GM23338 (cell line): ENCODE data around the gene SUSD4. TPM values are rescaled to one million over a fixed set of nuclear protein-coding genes. Genes with fewer than 3 reads are reported as not detected.

Source experiments
- ATAC-seq: fragments of 200-7000 bp; cut with Tn5 transposase; 3 replicates; pipeline ENCODE4 v1.9.1; 2020
- DNase-seq: peaks from one replicate; pipeline ENCODE4 v3.0.0-alpha.2; 2015; ENCODE audit warnings: low spot score
- H2AFZ ChIP-seq: fragments of 200-600 bp; sonication (generic); 2 replicates; pipeline ENCODE4 v1.8.0; 2016; ENCODE audit warnings: antibody characterized with exemption, mild to moderate bottlenecking, moderate library complexity
- H3F3A ChIP-seq: fragments of 200-600 bp; sonication (generic); replicated peaks from 2 replicates; pipeline ENCODE4 v1.8.0; 2017; ENCODE audit warnings: antibody characterized with exemption, mixed run types, low read depth
- H3K27ac ChIP-seq: fragments of 200-600 bp; sonication (generic); 2 replicates; pipeline ENCODE4 v1.6.1; 2016; ENCODE audit warnings: low read depth
- H3K27me3 ChIP-seq: fragments of 200-600 bp; sonication (generic); 2 replicates; pipeline ENCODE4 v1.8.0; 2016; ENCODE audit warnings: mild to moderate bottlenecking, mixed run types, moderate library complexity; ENCODE audit not compliant: insufficient read depth
- H3K36me3 ChIP-seq: fragments of 200-600 bp; sonication (generic); 2 replicates; pipeline ENCODE4 v1.8.0; 2016; ENCODE audit warnings: mild to moderate bottlenecking; ENCODE audit not compliant: insufficient read depth
- H3K4me1 ChIP-seq: fragments of 200-600 bp; sonication (generic); 2 replicates; pipeline ENCODE4 v1.8.0; 2016; ENCODE audit warnings: mild to moderate bottlenecking, moderate library complexity; ENCODE audit not compliant: insufficient read depth
- H3K4me2 ChIP-seq: fragments of 200-600 bp; sonication (generic); 2 replicates; pipeline ENCODE4 v1.7.1; 2017; ENCODE audit warnings: mixed run types
- H3K4me3 ChIP-seq: fragments of 200-600 bp; sonication (generic); 2 replicates; pipeline ENCODE4 v1.6.1; 2016; ENCODE audit warnings: mixed run types
- H3K79me2 ChIP-seq: fragments of 200-600 bp; sonication (generic); replicated peaks from 2 replicates; pipeline ENCODE4 v1.8.0; 2017; ENCODE audit warnings: mild to moderate bottlenecking; ENCODE audit not compliant: insufficient read depth
- H3K9me2 ChIP-seq: fragments of 200-600 bp; sonication (generic); 2 replicates; pipeline ENCODE4 v1.8.0; 2017; ENCODE audit not compliant: insufficient read depth
- H4K20me1 ChIP-seq: fragments of 200-600 bp; sonication (generic); replicated peaks from 2 replicates; pipeline ENCODE4 v1.8.0; 2017; ENCODE audit warnings: mild to moderate bottlenecking; ENCODE audit not compliant: insufficient read depth
- H3K27ac Mint-ChIP-seq: 2 replicates; pipeline ENCODE4 v1.8.0; 2020; ENCODE audit warnings: inconsistent platforms, mild to moderate bottlenecking, moderate library complexity, mixed read lengths
- H3K27me3 Mint-ChIP-seq: 3 replicates; pipeline ENCODE4 v1.8.0; 2022; ENCODE audit warnings: low read depth, mild to moderate bottlenecking, moderate library complexity, mixed read lengths, inconsistent platforms; ENCODE audit not compliant: insufficient read depth, poor library complexity
- H3K36me3 Mint-ChIP-seq: 3 replicates; pipeline ENCODE4 v1.8.0; 2021; ENCODE audit warnings: low read depth, mild to moderate bottlenecking, inconsistent platforms, moderate library complexity, mixed read lengths
- H3K4me1 Mint-ChIP-seq: 3 replicates; pipeline ENCODE4 v1.8.0; 2020; ENCODE audit warnings: mild to moderate bottlenecking, inconsistent platforms, mixed read lengths
- H3K4me3 Mint-ChIP-seq: 3 replicates; pipeline ENCODE4 v1.8.0; 2021; ENCODE audit warnings: moderate library complexity, mild to moderate bottlenecking, inconsistent platforms, mixed read lengths
- H3K9me3 Mint-ChIP-seq: 3 replicates; pipeline ENCODE4 v1.8.0; 2020; ENCODE audit warnings: moderate library complexity, mild to moderate bottlenecking, inconsistent platforms, mixed read lengths
- CREB1 ChIP-seq: fragments of 250-450 bp; sonication (Bioruptor Pico); IDR thresholded peaks from 2 replicates; pipeline ENCODE4 v1.5.0; 2020; ENCODE audit warnings: low read depth, mild to moderate bottlenecking, moderate library complexity
- EZH2phosphoT487 ChIP-seq: fragments of 200-600 bp; sonication (generic); IDR thresholded peaks from one replicate; pipeline ENCODE4 v1.8.1; 2018; ENCODE audit warnings: antibody characterized with exemption; ENCODE audit not compliant: unreplicated experiment
- JUNB ChIP-seq: IDR thresholded peaks from one replicate; pipeline ENCODE4 v1.6.1; 2016; ENCODE audit warnings: antibody characterized with exemption; ENCODE audit not compliant: unreplicated experiment
- POLR2AphosphoS5 ChIP-seq: IDR thresholded peaks from 2 replicates; pipeline ENCODE4 v1.6.1; 2016; ENCODE audit warnings: antibody characterized with exemption, low read depth
- STAT1 ChIP-seq: IDR thresholded peaks from one replicate; pipeline ENCODE4 v1.6.1; 2016; ENCODE audit warnings: antibody characterized with exemption; ENCODE audit not compliant: unreplicated experiment
- ZNF331 ChIP-seq: fragments of 250-450 bp; sonication (Bioruptor Pico); IDR thresholded peaks from 2 replicates; pipeline ENCODE4 v1.5.0; 2020; ENCODE audit warnings: low read depth, mild to moderate bottlenecking, moderate library complexity
- polyA plus RNA-seq: library from polyadenylated mRNA; unstranded; fragments of >200 nt; fragmentation: Nextera tagmentation; extraction: Ambion mirVana; gene quantifications from 2 replicates; pipeline ENCODE4 v1.2.1, GENCODE V29; 2016
- total RNA-seq: library from RNA; depleted of rRNA; stranded (reverse); fragments of >200 nt; shearing (Covaris generic); gene quantifications from 2 replicates; pipeline ENCODE4 v1.2.3, GENCODE V29; 2014
- TF ChIP-seq, protein P1 (sequence below): fragments of 250-450 bp; sonication (Bioruptor Pico); IDR thresholded peaks from 2 replicates; pipeline ENCODE4 v1.5.0; 2020; ENCODE audit warnings: mild to moderate bottlenecking, moderate library complexity
- TF ChIP-seq, protein P2 (sequence below): IDR thresholded peaks from 2 replicates; pipeline ENCODE4 v1.6.1; 2016; ENCODE audit warnings: antibody characterized with exemption

SUSD4 gene
- total and polyA plus RNA-seq, 2 experiments from 2014 or later, result 2.3 to 3.6 TPM

GRCh38 chr1:223304931-223305330 is 59.0 kb downstream of the SUSD4 start (continued):
- TF ChIP-seq, protein P1, sequence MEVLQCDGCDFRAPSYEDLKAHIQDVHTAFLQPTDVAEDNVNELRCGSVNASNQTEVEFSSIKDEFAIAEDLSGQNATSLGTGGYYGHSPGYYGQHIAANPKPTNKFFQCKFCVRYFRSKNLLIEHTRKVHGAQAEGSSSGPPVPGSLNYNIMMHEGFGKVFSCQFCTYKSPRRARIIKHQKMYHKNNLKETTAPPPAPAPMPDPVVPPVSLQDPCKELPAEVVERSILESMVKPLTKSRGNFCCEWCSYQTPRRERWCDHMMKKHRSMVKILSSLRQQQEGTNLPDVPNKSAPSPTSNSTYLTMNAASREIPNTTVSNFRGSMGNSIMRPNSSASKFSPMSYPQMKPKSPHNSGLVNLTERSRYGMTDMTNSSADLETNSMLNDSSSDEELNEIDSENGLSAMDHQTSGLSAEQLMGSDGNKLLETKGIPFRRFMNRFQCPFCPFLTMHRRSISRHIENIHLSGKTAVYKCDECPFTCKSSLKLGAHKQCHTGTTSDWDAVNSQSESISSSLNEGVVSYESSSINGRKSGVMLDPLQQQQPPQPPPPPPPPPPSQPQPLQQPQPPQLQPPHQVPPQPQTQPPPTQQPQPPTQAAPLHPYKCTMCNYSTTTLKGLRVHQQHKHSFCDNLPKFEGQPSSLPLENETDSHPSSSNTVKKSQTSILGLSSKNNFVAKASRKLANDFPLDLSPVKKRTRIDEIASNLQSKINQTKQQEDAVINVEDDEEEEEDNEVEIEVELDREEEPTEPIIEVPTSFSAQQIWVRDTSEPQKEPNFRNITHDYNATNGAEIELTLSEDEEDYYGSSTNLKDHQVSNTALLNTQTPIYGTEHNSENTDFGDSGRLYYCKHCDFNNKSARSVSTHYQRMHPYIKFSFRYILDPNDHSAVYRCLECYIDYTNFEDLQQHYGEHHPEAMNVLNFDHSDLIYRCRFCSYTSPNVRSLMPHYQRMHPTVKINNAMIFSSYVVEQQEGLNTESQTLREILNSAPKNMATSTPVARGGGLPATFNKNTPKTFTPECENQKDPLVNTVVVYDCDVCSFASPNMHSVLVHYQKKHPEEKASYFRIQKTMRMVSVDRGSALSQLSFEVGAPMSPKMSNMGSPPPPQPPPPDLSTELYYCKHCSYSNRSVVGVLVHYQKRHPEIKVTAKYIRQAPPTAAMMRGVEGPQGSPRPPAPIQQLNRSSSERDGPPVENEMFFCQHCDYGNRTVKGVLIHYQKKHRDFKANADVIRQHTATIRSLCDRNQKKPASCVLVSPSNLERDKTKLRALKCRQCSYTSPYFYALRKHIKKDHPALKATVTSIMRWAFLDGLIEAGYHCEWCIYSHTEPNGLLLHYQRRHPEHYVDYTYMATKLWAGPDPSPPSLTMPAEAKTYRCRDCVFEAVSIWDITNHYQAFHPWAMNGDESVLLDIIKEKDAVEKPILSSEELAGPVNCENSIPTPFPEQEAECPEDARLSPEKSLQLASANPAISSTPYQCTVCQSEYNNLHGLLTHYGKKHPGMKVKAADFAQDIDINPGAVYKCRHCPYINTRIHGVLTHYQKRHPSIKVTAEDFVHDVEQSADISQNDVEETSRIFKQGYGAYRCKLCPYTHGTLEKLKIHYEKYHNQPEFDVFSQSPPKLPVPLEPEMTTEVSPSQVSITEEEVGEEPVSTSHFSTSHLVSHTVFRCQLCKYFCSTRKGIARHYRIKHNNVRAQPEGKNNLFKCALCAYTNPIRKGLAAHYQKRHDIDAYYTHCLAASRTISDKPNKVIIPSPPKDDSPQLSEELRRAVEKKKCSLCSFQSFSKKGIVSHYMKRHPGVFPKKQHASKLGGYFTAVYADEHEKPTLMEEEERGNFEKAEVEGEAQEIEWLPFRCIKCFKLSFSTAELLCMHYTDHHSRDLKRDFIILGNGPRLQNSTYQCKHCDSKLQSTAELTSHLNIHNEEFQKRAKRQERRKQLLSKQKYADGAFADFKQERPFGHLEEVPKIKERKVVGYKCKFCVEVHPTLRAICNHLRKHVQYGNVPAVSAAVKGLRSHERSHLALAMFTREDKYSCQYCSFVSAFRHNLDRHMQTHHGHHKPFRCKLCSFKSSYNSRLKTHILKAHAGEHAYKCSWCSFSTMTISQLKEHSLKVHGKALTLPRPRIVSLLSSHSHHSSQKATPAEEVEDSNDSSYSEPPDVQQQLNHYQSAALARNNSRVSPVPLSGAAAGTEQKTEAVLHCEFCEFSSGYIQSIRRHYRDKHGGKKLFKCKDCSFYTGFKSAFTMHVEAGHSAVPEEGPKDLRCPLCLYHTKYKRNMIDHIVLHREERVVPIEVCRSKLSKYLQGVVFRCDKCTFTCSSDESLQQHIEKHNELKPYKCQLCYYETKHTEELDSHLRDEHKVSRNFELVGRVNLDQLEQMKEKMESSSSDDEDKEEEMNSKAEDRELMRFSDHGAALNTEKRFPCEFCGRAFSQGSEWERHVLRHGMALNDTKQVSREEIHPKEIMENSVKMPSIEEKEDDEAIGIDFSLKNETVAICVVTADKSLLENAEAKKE (CRISPR knock-in tag), result no peak
- TF ChIP-seq EZH2phosphoT487, result no peak
- TF ChIP-seq ZNF331 (CRISPR knock-in tag), result no peak
- no peak for TF ChIP-seq JUNB

- no peaks in the 10 kb centered on the region for H3K9me2 ChIP-seq
- no peak overlapping the region for H3K4me3 Mint-ChIP-seq
- H3K27me3 ChIP-seq, result no peaks in the 10 kb centered on the region
- no peak overlapping the region for H3K27ac Mint-ChIP-seq
- ATAC-seq (no peak), DNase-seq (no peak)
- no peak overlapping the region for H2AFZ ChIP-seq
- H3K4me1 ChIP-seq, result no peaks in the 10 kb centered on the region
- H4K20me1 ChIP-seq, result no peaks in the 10 kb centered on the region
- H3K79me2 ChIP-seq, result no peaks in the 10 kb centered on the region
- peaks cover 3% of the 10 kb centered on the region; the same call in 1 of the 3 replicates for H3K4me1 Mint-ChIP-seq
- H3K4me2 ChIP-seq, result no peak overlapping the region
- H3K36me3 Mint-ChIP-seq, result peaks cover 10% of the 10 kb centered on the region; the same call in 2 of the 3 replicates
- peaks cover 6% of the 10 kb centered on the region for H3K27me3 Mint-ChIP-seq
- no peaks in the 10 kb centered on the region for H3K36me3 ChIP-seq
- H3K9me3 Mint-ChIP-seq, result peaks cover 15% of the 10 kb centered on the region
- no peaks in the 10 kb centered on the region for H3F3A ChIP-seq
- no peak overlapping the region for H3K4me3 ChIP-seq
- H3K27ac ChIP-seq, result no peak overlapping the region
- TF ChIP-seq CREB1 (CRISPR knock-in tag), result no peak
- TF ChIP-seq POLR2AphosphoS5, result no peak
- no peak for TF ChIP-seq EZH2phosphoT487
- TF ChIP-seq STAT1, result no peak
- TF ChIP-seq, protein P1 (CRISPR knock-in tag), result no peak
- TF ChIP-seq, protein P2, sequence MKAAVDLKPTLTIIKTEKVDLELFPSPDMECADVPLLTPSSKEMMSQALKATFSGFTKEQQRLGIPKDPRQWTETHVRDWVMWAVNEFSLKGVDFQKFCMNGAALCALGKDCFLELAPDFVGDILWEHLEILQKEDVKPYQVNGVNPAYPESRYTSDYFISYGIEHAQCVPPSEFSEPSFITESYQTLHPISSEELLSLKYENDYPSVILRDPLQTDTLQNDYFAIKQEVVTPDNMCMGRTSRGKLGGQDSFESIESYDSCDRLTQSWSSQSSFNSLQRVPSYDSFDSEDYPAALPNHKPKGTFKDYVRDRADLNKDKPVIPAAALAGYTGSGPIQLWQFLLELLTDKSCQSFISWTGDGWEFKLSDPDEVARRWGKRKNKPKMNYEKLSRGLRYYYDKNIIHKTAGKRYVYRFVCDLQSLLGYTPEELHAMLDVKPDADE, result no peak
Observed at GRCh38 chr1:223301371-223301770, 62.6 kb downstream of the SUSD4 start.
